HG03064 (cell line): ENCODE results near the gene SMIM43.
A peak's percentile ranks its signal among the peaks of the same experiment; 100 is the strongest.
"Not testable (repeated sequence)": the region's sequence is repeated elsewhere in the genome, so short reads cannot be mapped to it uniquely, and the experiment has no call there.

Experiments
- ATAC-seq: cut with Tn5 transposase; IDR thresholded peaks from one replicate; pipeline ENCODE4 v1.9.1; 2021; ENCODE audit warnings: low read depth; ENCODE audit not compliant: unreplicated experiment

SMIM43 gene

DNA sequence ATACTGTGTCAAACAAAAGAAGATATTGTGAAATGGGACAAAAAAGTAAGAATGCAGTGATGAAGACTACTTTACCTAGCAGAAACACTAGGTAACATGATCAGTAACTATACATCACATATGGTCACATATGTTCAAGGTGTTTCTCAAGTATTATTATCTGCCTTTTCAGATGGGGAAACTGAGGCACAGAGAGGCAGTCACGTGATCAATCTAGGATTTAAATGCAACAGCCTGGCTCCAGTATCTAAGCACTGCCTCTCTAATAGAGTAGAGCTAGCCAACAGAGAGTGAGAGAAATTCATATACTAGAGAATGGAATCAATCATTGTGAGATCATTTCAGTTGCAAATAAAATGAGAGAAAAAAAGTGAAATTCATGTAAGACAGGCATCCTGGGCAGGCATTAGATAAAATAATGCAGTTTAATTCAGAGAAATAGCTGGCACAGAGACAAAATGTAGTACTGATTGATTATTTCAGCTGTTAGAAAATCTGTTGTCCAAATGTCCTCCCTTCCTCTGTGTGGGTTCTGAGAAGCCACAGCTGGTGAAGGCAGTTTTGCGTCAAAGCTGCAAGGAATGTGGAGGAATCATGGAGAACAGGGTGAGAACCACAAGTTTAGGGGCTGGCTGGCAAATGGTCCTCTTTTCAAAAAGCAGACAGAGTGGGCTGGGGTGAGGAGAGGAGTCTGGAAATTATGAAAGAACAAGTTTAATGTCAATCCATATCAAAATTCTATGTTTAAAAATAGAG lies 26.0 kb downstream of the SMIM43 start:
- ATAC-seq = no peak

DNA sequence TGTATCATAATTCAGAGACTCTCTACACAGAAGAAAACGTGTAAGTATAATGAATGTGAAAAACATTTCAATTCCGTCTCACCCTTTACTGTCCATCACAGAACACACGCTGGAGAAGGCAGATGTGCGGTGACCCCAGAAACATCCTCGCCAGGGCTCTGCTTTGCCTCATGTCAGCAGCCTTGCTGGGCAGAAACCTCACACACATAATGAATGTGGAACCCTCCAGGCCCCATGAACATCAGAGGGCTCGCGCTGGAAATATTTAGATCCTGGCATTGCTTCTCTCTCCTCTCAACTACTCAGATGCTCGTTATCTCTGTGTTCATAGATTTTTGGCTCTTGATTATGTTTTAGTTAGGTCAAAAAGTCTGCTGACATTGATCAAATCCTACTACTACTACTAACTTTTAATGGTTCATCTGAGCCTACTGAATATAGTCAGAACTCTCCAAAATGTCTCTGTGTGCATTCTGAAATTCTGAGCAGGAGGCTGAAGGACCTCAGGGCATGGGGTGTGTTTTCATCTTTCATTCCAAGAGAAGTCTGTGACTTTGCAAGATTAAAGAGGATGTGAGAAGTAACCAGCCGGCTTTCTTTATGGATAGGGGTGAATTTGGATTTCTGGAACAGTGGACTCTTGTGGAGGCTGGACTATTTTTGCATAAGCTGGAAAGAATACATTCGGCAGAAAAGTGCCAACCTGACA lies 27.0 kb downstream of the SMIM43 start:
- no peak for ATAC-seq

DNA sequence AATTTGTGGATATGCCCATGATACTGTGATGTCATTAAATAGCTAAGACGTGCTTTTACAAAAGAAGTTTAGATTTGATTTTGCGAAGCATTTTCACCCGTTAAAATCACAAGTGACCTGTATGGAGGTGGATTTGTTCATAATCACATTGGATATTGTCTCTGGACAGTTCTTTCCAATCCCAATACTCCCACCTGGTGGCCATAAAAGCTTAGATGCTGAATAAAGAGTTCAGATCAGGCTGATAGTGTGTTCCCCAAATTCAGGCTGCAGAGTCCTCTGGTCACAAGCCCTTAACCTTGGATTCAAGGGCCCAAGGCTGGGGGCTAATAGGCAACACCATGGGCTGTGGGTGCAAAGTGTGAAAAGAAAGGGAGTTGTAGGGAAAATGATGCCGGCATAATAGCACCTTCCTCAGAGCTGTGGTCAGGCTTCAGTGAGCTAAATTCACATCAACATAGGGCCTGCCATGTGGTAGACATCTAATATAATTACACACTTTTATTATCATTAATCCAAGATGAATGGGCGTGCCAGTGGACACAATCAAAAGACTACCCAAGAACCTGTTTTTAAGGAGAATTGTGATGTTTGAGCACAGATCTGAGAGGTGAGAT lies 28.1 kb downstream of the SMIM43 start:
- ATAC-seq = no peak

DNA sequence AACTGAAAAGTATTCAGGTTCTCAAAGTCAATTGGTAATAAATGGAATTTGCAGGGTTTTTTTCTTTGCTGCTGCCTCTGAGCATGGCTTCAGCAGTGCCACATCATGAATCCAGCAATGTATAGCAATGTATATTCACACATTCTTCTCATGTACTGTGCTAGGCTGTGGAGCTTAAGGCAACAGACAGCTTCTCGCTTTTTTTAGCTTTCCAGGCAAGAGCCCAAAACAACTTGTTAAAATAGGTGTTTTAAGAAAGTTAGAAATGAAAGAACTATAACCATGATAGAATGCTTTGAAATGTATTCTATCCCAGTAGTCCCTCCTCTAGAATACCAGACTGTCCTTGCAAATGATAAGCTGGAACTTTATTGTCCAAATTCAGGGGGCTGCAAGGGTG lies 30.4 kb downstream of the SMIM43 start:
- no peak for ATAC-seq

DNA sequence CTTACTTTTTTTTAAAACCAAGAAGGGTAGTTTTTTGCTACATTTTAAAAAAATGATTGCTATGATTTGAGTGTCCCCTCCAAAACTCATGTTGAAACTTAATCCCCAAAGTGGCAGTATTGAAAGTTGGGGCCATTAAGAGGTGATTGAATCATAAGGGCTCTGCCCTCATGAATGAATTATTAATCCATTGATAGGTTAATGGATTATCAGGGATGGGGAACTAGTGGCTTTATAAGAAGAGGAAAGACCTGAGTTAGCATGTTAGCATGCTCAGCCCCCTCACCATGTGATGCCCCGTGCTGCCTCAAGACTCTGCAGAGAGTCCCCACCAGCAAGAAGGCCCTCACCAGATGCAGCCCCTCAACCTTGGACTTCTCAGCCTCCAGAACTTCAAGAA lies 31.0 kb downstream of the SMIM43 start:
- ATAC-seq = no peak

DNA sequence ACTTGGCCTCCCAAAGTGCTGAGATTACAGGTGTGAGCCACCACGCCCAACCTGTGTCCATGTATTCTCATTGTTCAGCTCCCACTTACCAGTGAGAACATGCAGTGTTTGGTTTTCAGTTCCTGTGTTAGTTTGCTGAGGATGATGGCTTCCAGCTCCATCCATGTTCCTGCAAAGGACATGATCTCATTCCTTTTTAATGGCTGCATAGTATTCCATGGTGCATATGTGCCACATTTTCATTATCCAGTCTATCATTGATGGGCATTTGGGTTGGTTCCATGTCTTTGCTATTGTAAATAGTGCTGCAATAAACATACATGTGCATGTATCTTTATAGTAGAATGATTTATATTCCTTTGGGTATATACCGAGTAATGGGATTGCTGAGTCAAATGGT lies 35.2 kb downstream of the SMIM43 start:
- not testable (repeated sequence) for ATAC-seq

DNA sequence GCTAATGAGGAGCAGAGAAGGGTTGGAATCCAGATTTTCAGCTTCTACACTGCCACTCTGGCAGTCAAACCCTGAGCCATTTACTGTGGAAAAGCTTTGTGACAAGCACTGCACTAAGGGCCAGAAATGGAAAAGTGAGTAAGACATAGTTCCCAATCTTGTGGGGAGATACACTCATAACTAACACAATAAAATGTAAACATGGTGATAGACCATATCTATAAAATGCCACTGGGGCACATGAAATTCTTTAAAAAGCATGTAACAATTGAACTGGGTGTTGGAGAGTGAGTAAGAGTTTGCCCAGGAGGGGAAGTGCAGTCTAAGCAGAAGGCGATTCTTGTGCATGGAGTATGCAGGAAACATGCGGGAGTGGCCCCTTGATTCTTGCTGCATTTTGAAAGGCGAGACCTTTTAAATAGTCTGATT lies 36.2 kb downstream of the SMIM43 start:
- ATAC-seq = no peak

DNA sequence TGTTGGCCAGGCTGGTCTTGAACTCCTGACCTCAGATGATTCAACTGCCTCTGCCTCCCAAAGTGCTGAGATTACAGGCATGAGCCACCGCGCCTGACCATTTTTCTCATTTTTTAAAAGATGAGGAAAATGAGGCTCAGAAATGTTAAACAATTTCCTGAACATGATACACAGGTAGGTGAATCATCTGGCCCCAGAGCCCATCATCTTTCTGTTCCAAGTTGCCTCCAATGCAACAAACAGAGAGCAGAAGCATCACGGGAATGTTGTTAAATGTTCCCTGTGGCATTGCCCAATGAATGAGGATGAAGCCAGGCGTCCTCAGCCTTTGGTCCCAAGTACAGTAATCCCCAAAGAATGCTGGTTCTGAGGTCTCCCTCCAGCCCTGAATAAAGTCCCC lies 36.9 kb downstream of the SMIM43 start:
- ATAC-seq = no peak

DNA sequence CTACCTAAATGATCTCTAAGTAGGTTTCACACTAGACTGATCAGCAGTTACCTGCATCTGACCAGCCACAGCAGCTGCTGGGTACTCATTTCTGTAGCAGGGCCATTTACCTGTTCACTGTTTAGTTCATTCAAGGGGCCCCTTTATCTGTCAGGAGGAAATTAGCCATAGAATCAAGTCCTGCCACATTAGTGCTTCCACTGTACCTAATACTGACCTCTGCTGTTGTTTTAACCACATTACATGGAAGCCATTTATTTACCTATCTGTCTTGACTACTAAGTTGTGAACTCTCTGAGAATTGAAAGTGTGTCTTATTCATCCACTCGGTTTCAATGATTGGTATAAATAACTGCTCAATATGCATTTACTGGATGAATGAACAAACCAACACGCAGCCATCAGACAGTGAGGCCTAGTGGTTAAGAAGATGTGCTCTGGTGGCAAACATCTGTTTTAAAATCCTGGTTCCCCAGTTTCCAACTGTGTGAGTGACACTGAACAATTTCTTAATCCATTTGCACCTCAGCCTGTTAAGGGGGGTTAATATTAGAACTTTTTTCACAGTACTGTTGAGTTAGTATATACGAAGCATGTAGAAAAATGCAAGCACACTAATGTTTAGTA lies 38.2 kb downstream of the SMIM43 start:
- peak; percentile 99 for ATAC-seq

DNA sequence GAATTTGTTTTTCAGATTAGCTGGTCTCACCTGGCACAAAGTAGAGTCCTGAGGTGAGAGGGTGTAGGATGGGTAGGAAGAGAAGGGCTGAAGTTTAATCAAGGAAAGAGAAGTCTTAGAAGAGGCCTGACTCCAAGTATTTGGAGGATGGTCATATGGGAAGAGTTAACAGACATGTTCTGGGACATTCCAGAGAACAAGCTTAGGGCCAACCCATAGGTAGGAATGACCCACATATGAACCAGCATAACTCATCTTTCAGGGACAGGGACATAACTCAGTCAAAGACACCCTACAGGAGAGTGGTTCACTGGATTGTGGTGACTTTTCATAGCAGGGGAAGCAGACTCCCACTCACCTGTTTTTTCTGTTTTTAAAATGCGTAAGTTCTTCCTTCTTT lies 40.3 kb downstream of the SMIM43 start:
- ATAC-seq = no peak

DNA sequence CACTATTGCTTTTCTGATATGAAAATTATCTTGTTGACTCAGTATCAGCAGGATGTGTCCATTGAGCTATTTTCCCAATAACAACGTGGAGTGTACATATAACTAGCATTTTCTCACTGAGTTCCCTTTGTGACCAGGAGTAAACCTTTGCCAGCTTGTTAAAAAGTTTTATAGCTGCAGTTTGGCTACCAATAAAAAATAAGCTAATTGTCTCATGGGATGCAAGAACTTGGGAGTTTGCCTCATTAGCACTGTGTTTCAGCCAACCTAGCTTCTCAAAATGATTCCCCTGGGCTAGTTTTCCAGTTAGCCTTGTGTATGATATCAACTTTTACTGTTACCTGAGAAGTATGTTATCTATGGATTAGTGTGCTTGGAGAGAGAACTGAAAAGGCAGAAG lies 43.3 kb downstream of the SMIM43 start:
- ATAC-seq = no peak

DNA sequence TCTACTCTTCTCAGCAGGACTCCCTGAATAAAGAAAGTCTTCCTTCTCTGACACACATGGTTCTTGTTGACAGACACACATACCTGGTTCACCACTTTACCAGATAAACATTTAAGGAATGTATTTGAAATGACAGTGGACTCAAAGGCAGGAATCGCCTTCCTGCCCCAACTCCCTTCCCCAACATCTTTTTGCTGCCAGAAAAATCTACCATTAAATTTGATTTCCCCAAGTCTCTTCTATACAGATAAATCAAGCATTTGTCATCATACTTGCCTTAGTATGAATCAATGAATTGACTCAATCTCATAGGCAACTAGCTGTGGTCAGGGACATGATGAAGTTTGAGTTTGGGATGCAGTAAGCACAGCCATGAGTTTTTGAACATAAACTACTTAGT lies 44.9 kb downstream of the SMIM43 start:
- ATAC-seq = no peak

DNA sequence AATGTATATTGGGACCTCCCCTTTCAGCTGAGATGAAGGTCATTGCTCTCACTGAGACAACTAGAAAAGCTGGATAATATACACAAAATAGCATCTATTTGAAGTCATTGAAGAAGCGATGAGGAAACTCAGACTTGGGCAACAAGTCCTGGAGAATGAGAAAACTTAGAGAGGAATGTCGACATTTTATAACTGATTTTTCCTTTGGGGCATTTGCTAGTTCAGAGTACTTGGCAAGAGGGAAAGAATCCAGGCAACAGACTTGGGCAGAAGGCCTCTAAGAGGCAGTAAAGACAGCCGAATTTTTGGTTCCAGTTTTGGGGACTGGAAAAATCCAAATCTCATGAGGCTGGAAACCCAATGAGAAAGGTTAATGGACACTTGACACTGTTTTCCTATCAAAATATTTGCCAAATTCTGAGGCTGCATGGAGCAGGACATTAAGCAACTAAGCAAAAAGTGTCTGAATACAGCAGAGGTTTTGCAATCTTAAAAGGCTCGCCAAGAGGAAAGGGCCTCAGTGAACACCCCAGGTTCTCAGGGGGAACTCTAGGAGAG lies 47.2 kb downstream of the SMIM43 start:
- no peak for ATAC-seq

DNA sequence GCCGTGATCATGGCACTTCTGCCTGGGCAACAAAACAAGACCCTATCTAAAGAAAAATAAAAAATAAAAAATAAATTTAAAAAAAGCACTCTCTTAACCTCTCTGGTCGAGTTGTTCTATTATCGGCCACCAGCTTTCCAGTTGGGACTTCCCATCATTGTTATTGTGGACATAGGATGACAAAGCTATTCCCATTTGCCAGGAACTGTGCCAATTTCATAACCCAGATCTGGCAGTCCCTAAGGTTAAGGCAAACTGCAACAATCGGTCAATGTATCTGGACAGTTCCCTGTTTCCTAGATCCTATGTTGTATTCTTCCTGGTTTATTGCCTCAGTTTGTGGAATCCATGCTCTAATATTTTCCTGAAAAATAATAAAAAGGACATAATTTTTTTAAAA lies 50.4 kb downstream of the SMIM43 start:
- ATAC-seq = no peak

DNA sequence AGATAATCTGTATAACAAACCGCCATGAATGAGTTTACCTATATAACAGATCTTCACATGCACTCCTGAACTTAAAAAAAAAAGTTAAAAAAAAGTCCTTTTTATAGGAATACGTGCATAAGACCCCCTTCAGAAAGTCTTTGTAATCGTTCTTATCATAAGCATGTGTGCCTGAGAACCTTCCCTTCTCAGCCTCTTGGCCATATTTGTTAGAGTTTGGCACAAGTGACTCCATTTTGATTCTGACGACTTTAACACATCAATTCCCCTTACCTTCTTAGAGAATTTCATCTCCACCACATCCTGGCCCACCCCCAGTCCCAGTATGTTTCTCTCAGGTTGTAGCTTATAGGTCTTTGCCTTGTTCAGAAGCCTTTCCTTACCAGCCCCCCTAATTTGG lies 52.2 kb downstream of the SMIM43 start:
- ATAC-seq = no peak

DNA sequence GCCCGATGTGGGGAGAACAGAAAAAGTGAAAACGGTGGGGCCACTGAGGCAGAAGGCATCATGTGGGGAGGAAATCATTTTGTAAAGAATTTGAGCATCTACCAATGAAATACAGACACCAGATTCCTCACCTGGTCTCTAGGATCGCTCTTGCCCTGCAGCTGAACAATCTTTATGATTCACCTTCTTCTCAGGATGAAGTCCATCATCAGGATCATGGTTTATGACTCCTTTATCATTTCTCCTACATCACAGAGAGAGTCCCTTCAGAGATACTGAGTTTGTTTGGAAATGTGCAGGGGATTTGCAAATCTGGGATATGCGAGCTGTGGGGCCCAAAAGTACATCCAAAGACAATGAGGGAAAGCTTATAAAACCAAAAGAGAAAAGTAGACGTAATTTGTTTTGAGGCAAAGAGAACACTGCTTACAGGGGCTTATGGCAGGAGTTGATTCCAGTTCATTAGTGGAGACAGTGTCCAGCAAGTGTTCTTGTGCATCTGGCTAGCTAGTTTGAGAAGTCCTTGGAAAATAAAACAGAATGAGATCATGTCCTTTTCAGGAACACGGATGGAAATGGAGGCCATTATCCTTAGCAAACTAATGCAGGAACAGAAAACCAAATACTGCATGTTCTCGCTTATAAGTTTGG lies 52.8 kb downstream of the SMIM43 start:
- ATAC-seq = no peak

DNA sequence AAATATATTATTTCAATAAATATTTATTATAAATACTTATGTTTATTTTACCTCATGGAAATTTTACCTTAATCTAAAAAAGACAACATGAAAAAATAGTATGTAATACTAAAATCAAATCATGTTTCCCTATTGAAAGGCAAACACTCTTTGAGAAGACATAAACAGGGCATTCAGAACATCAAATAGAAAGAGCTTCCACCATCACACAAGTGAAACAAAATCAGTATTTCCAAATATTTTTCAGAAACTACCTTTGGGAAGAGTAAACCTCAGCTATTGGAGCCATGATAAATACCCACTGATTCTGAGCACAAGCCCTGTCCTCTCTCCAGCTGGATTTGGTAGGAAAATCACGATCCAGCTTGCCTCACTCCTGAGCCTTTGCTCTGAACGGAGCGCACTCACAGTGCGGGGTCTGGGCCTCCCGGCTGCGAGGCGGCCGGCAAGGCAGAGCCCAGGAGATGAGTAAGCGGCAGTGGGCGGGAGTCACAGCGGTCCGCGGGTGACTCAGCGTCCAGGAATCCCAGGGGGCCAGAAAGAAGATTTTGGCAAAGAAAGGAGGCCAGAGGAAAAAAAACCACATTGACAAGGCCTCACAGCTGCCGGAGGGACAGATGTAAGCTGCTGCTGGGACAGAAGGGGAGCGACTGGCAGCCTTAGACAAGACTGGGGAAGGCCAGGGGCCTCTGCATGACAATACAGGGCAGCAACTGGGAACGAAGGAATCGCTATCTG lies 53.5 kb downstream of the SMIM43 start:
- ATAC-seq = peak; percentile 92

DNA sequence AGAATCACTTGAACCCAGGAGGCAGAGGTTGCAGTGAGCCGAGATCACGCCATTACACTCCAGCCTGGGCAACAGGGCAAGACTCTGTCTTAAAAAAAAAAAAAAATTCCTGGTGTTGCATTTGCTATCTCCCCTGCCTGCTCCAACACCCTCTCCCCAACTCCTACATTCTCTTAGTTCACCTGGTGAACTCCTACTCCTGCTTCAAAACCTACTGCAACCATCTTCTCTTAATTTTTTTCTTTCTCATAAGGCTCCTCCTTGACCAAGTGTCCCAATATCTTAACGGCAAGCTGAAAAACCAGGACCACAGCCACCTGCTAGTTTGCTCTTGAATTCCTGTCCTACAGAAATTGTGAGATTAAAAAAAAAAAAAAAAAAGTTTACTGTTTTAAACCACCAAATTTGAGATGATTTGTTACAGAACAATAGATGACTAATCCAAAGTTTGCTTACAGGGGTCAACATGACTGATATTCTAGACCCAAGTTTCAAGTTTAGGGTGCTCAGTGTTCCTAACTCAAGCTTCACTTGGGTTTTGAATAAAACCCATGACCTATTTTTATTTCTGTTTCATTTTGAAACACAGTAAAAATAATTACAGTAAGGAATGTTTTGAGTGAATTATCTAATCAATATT lies 55.1 kb downstream of the SMIM43 start:
- ATAC-seq = no peak
